Ovary (tissue), 10 donors: ENCODE data around the gene MED31. TPM values are rescaled to one million over a fixed set of nuclear protein-coding genes. Genes with fewer than 3 reads are reported as not detected.
A peak's percentile ranks its signal among the peaks of the same experiment; 100 is the strongest.

Experiments used
- DNase-seq, 5 donors: peaks; one replicate each; pipeline ENCODE4 v3.0.0-alpha.2; 2019 to 2020
- H3K27ac ChIP-seq, 2 donors: fragments of 200-600 bp; one replicate each; pipeline versions ENCODE4 v1.5.1 to v1.8.0; 2019 to 2022
- H3K27me3 ChIP-seq: fragments of 200-600 bp; one replicate; pipeline ENCODE4 v1.8.0; 2022
- H3K36me3 ChIP-seq: fragments of 200-600 bp; sonication (generic); one replicate; pipeline ENCODE4 v1.5.1; 2019
- H3K4me1 ChIP-seq: one replicate; pipeline ENCODE4 v1.8.1; 2013; ENCODE audit warnings: mild to moderate bottlenecking, moderate library complexity; ENCODE audit not compliant: insufficient read depth
- H3K4me3 ChIP-seq: fragments of 200-600 bp; sonication (generic); one replicate; pipeline ENCODE4 v1.5.1; 2017
- H3K9me3 ChIP-seq, 2 donors: fragments of 200-600 bp in 1 of 2; sonication (generic) in 1 of 2; one replicate each; pipeline versions ENCODE4 v1.5.1 to v1.8.1; 2013 to 2019; ENCODE audit warnings: mild to moderate bottlenecking in 1 of 2, moderate library complexity in 1 of 2
- EP300 ChIP-seq: sonication (generic); formaldehyde crosslinking; IDR thresholded peaks from one replicate; pipeline ENCODE4 v1.6.1; 2017; ENCODE audit warnings: antibody characterized with exemption
- POLR2A ChIP-seq: fragments of 450-650 bp; IDR thresholded peaks from one replicate; pipeline ENCODE4 v1.6.1; 2017; ENCODE audit warnings: antibody characterized with exemption, mild to moderate bottlenecking, moderate library complexity
- WGBS, 3 donors: extraction: QIAGEN DNeasy Blood & Tissue Kit in 1 of 3; methylation state at CpG; one replicate each; pipeline versions ENCODE4 v1.1.5 to v1.1.7; 2013 to 2017; 5-methylcytosine and 5-hydroxymethylcytosine counted together
- intact Hi-C, 4 donors: fragments of 100-400 bp; cut with DNase I; formaldehyde crosslinking; loops; one replicate each; pipeline versions ENCODE4 v1.11.0 to v1.15.1; 2022 to 2023
- long read RNA-seq, 3 donors: library from polyadenylated mRNA in 2 of 3; unstranded in 2 of 3; transcript quantifications; one replicate each; pipeline ENCODE4 v2.0.0 and lab custom pipeline, GENCODE V29; 2021 to 2026
- polyA plus RNA-seq, 2 donors: library from polyadenylated mRNA; stranded (reverse); fragments of 200-250 nt in 1 of 2; fragments of 350-450 nt in 1 of 2; fragmentation: Illumina TruSeq in 1 of 2; extraction: RNeasy Lipid Tissue Mini Kit (QIAGEN cat#74804) in 1 of 2; gene quantifications; one replicate each; pipeline ENCODE4 v1.2.3, GENCODE V29; 2013 to 2014
- total RNA-seq, 7 donors: library from RNA; depleted of rRNA in 2 of 7; stranded (reverse); fragments of >200 nt in 2 of 7; fragmentation: NEBNext Ultra II Directional in 3 of 7; extraction: Animal tissue kit (Norgen Biotek cat#: 25700) in 3 of 7; gene quantifications; one replicate each; pipeline versions ENCODE4 v1.1.0 to v1.2.4, GENCODE V29; 2016 to 2023
- TF ChIP-seq, protein P1 (sequence below), 3 donors: fragments of 450-650 bp in 2 of 3; fragments of 200-600 bp in 1 of 3; IDR thresholded peaks; one replicate each; pipeline versions ENCODE4 v1.5.1 to v1.8.0; 2016 to 2022; ENCODE audit warnings: antibody characterized with exemption in 3 of 3, mild to moderate bottlenecking in 1 of 3
- donor health status: DM: no; HTN: no; CAD: no; lungs with moderate emphysema.
- donor health status: DM: no; HTN: no; CAD: no.
- donor health status: Bipolar disorder and iron deficiency.
- donor health status: DM: yes; HTN: yes; CAD: no.
- donor health status: DM: no; HTN: no; CAD: no.
- donor health status: DM: yes; HTN: yes; CAD: no.

Gene MED31
- total RNA-seq (10 to 100 TPM; 15.0 to 21.9 (median 19.0) TPM), polyA plus RNA-seq (10 to 100 TPM; 15.2 to 17.1 TPM)
- long read RNA-seq, donor 1, transcript MED31-204 (2 exons, 620 nt): major isoform, 9 of 17 reads
- long read RNA-seq, donor 1, partial matches to known transcripts: 1 of 17 reads
- long read RNA-seq, donor 1, other reads (novel, unspliced or antisense): 3 of 17 reads
- long read RNA-seq, donor 2, transcript MED31-204 (2 exons, 620 nt): minor isoform, 7 of 73 reads
- long read RNA-seq, donor 2, transcript MED31-201 (4 exons, 1,654 nt): major isoform, 51 of 73 reads
- long read RNA-seq, donor 2, transcript MED31-203 (3 exons, 593 nt): minor isoform, 15 of 73 reads
- long read RNA-seq, donor 2, partial matches to known transcripts: 0 of 73 reads
- long read RNA-seq, donor 2, other reads (novel, unspliced or antisense): 0 of 73 reads
- long read RNA-seq, donor 3, transcript MED31-201 (4 exons, 1,654 nt): major isoform, 11 of 20 reads
- long read RNA-seq, donor 3, partial matches to known transcripts: 2 of 20 reads
- long read RNA-seq, donor 3, other reads (novel, unspliced or antisense): 3 of 20 reads

DNA sequence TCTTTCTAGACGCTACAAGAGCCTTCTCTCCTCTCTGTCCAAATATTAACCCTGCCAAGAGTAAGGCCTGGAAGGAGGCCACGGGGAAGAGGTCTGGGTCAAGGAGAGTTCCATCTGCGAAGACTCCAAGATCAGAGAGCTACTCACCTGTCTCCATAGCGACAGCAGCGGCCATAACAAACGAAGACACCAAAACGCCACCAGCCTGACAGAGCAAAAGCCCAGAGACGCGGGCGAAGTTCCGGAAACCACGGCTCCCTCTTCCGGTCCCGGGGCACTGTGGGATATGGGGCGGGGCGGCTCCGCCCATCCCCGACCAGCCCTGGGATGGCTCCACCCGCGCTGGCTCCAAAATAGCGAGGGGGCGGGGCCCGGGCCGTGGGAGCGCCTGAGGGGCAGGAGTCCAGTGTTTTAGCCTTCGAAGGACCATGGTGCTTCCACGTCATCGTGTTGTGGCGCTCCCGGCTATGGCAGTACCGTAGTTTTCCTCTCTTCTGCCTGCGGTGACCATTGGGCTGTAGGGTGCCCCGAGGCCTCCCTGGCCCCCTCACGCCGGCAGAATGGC is at the start of gene MED31, which contains the start of gene C17orf100:
TSS of gene MED31 (minus strand) at position 252 of the 565 bp plus-strand sequence. CDS start at position 175, 77 bp downstream.
TSS of gene C17orf100 (plus strand) at position 409 of the 565 bp plus-strand sequence. CDS start at position 561, 152 bp downstream.
- no peaks in the 10 kb centered on the region for H3K9me3 ChIP-seq
- peak; percentile 48 for TF ChIP-seq POLR2A
- TF ChIP-seq, protein P1, sequence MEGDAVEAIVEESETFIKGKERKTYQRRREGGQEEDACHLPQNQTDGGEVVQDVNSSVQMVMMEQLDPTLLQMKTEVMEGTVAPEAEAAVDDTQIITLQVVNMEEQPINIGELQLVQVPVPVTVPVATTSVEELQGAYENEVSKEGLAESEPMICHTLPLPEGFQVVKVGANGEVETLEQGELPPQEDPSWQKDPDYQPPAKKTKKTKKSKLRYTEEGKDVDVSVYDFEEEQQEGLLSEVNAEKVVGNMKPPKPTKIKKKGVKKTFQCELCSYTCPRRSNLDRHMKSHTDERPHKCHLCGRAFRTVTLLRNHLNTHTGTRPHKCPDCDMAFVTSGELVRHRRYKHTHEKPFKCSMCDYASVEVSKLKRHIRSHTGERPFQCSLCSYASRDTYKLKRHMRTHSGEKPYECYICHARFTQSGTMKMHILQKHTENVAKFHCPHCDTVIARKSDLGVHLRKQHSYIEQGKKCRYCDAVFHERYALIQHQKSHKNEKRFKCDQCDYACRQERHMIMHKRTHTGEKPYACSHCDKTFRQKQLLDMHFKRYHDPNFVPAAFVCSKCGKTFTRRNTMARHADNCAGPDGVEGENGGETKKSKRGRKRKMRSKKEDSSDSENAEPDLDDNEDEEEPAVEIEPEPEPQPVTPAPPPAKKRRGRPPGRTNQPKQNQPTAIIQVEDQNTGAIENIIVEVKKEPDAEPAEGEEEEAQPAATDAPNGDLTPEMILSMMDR (IDR thresholded peaks at IDR 0.05): no peak
- WGBS, 3 donors: 1 to 4% (median 2%) methylated on average over 14 to 35 of the region's 35 CpGs
- H3K4me1 ChIP-seq: peaks cover 6% of the 10 kb centered on the region
- no peaks in the 10 kb centered on the region for H3K36me3 ChIP-seq
- intact Hi-C loops: no loop called here
- peak within 1 kb of the TSS; percentile 86 for H3K4me3 ChIP-seq
- peak within 1 kb of the TSS in 1 of 2 donors; percentile 60 for H3K27ac ChIP-seq
- H3K27me3 ChIP-seq: no peaks in the 10 kb centered on the region
- peak; percentile 92 to 97 (median 95) for DNase-seq

DNA sequence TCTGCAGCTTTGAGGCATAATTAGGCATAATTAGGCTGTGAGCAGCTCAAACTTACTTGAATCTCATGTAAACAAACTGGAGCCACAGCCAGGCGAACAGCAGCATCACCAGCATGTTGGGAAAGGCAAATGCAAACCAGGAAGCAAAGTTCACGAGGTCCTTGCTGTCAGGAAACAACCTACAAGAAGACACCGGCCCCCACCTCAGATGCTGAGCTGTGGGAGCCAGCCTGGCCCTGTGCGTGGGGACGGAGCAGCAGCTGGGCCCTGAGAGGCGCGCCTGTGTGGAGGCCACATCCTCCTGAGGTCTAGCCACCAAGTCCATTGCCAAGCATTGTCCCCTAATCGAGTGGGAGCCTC is 49.5 kb upstream of the MED31 start:
- TF ChIP-seq POLR2A: no peak
- TF ChIP-seq EP300: no peak
- intact Hi-C loops: no loop called here
- Histone ChIP-seq H3K9me3 (no peaks in the 10 kb centered on the region), H3K4me1 (no peaks in the 10 kb centered on the region), H3K27ac (no peak overlapping the region), H3K27me3 (no peaks in the 10 kb centered on the region), H3K36me3 (no peaks in the 10 kb centered on the region), H3K4me3 (no peak overlapping the region)
- DNase-seq: no peak
- 79 to 86% (median 83%) methylated on average over 8 of the region's 8 CpGs for WGBS, 3 donors

DNA sequence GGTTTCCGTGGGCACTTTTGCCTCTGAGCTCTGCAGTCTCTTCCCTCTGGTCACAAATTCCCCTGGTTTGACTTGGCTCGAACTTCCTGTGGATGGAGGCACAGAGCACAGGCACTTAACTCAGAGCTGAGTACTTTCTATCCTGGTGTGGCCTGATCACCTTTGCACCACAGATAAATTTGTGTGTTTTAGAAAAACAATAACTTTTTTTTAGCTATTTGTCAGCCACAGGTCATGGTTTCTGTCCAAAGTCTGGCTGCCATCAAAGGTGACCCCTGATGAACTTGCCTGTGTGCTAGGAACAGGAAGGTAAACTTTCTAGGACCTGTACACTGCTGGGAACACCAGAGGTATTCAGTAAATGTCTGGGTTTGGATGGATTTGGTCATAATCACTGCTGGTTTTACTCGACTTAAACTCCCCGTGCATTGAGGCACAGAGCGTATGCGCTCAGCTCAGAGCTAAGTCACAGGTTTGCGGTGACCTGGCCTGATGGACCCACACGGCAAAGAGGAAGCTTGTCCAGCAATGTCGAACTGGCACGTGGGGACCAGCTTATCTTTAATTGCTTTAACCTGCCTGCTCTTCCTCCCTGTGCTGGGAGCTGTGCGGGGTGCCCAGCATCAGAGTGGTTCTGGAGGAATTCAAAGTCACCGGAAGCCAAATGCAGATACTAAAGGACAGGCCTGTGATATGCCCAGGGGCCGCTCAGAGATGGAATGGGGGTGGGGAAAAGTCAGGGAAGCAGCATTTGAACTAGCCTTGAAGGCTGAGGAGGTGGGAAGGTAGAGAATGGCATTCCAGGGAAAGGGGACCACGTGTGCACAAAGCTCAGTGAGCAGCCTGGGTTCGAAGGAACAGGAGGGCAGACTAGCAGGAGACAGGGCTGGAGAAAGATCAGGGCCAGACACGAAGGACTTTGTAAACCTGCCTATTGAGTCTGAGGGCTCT is 48.9 kb upstream of the MED31 start:
- intact Hi-C loops: loop anchor here in 1 of 4 donors (10.0 kb wide), 1 partner anchor 95 kb away; no protein-coding TSS in a partner anchor
- Histone ChIP-seq H3K27me3 (no peaks in the 10 kb centered on the region), H3K4me1 (no peaks in the 10 kb centered on the region), H3K4me3 (no peak overlapping the region), H3K27ac (no peak overlapping the region), H3K36me3 (no peaks in the 10 kb centered on the region), H3K9me3 (no peaks in the 10 kb centered on the region)
- no peak for DNase-seq
- TF ChIP-seq, protein P1 (IDR thresholded peaks at IDR 0.05): no peak
- TF ChIP-seq POLR2A (no peak), EP300 (no peak)
- WGBS, 3 donors: 73 to 75% (median 73%) methylated on average over 16 of the region's 16 CpGs

DNA sequence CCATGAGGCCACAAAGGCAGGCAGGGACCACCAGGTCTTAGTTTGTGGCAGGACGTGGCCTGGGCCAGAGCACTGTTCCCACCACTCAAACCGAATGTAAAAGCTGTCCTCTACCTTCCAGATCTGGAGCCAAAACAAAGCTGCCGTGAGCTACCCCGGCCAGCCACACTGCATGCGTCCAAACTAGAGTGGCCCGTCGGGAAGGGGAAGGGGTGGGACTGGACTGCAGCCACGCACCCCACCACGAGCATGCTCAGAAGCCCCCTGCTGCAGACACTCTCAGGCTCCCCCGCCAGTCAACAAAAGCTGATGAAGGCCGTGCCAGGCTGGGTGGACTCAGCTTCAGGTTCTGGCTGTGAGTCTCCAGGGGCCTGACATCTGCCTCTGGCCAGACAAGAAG is 46.6 kb upstream of the MED31 start:
- TF ChIP-seq EP300 (no peak), POLR2A (no peak)
- TF ChIP-seq, protein P1 (IDR thresholded peaks at IDR 0.05): no peak
- H3K27me3 ChIP-seq: no peaks in the 10 kb centered on the region
- H3K9me3 ChIP-seq: no peaks in the 10 kb centered on the region
- 85 to 86% (median 86%) methylated on average over 9 to 11 of the region's 11 CpGs for WGBS, 3 donors
- H3K36me3 ChIP-seq: no peaks in the 10 kb centered on the region
- no peaks in the 10 kb centered on the region for H3K4me1 ChIP-seq
- intact Hi-C loops: loop anchor here in 1 of 4 donors (10.0 kb wide), 1 partner anchor 97 kb away; no protein-coding TSS in a partner anchor
- no peak overlapping the region for H3K27ac ChIP-seq
- no peak overlapping the region for H3K4me3 ChIP-seq
- DNase-seq: no peak
